Measurements from ENCODE around the gene SYNGR3. TPM values are rescaled to one million over a fixed set of nuclear protein-coding genes. Genes with fewer than 3 reads are reported as not detected.

The SYNGR3 gene
- total RNA-seq, 4 donors from 2014 or later, result 2.3 TPM; not detected in 3

GRCh38 chr16:1980770-1981087 lies 9.0 kb upstream of the SYNGR3 start:
- intact Hi-C loops (cut with DNase I; ENCODE audit: low total_unique reads), result loop anchor here (10.0 kb wide), 1 partner anchor 366 kb away; the partner anchor contains the start of genes CRAMP1 and IFT140

GRCh38 chr16:1981398-1981836 lies 8.4 kb upstream of the SYNGR3 start, which contains the start of gene NOXO1:
NOXO1 (minus strand) TSS chr16:1981469; CDS start chr16:1981179, 290 bp downstream.
- Histone ChIP-seq H3K4me3 (no peak within 1 kb of the TSS), H3K27me3 (no peaks in the 10 kb centered on the region), H3K36me3 (peaks cover 0 to 36% of the 10 kb centered on the region in 2 donors), H3K9me3 (no peaks in the 10 kb centered on the region), H3K4me1 (peaks cover 16 to 25% of the 10 kb centered on the region in 2 donors), H3K27ac (no peak within 1 kb of the TSS)
- ATAC-seq (no peak), DNase-seq (no peak)
- no peak for TF ChIP-seq POLR2A (IDR thresholded peaks at IDR 0.05)
- TF ChIP-seq, protein P1, sequence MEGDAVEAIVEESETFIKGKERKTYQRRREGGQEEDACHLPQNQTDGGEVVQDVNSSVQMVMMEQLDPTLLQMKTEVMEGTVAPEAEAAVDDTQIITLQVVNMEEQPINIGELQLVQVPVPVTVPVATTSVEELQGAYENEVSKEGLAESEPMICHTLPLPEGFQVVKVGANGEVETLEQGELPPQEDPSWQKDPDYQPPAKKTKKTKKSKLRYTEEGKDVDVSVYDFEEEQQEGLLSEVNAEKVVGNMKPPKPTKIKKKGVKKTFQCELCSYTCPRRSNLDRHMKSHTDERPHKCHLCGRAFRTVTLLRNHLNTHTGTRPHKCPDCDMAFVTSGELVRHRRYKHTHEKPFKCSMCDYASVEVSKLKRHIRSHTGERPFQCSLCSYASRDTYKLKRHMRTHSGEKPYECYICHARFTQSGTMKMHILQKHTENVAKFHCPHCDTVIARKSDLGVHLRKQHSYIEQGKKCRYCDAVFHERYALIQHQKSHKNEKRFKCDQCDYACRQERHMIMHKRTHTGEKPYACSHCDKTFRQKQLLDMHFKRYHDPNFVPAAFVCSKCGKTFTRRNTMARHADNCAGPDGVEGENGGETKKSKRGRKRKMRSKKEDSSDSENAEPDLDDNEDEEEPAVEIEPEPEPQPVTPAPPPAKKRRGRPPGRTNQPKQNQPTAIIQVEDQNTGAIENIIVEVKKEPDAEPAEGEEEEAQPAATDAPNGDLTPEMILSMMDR (IDR thresholded peaks at IDR 0.05 in 4 of 5, conservative IDR thresholded peaks at IDR 0.05 in 1 of 5), result no peak
- in situ Hi-C loops (cut with MboI; ENCODE audit: low sequenced_read_pairs in 4 of 4) (no loop called here), intact Hi-C loops (cut with DNase I; ENCODE audit: low total_unique reads) (loop anchor here (10.0 kb wide), 1 partner anchor 367 kb away; the partner anchor contains the start of genes CRAMP1 and IFT140)

More at GRCh38 chr16:1980770-1981087, 9.0 kb upstream of the SYNGR3 start:
- H3K27me3 ChIP-seq, result no peaks in the 10 kb centered on the region
- no peak for ATAC-seq
- DNase-seq, result no peak
- H3K27ac ChIP-seq, result no peak overlapping the region
- in situ Hi-C loops (cut with MboI; ENCODE audit: low sequenced_read_pairs in 4 of 4), result no loop called here
- peaks cover 16 to 25% of the 10 kb centered on the region in 2 donors for H3K4me1 ChIP-seq
- H3K9me3 ChIP-seq, result no peaks in the 10 kb centered on the region
- peaks cover 0 to 36% of the 10 kb centered on the region in 2 donors for H3K36me3 ChIP-seq
- no peak overlapping the region for H3K4me3 ChIP-seq
- TF ChIP-seq POLR2A (IDR thresholded peaks at IDR 0.05), result no peak

DNA sequence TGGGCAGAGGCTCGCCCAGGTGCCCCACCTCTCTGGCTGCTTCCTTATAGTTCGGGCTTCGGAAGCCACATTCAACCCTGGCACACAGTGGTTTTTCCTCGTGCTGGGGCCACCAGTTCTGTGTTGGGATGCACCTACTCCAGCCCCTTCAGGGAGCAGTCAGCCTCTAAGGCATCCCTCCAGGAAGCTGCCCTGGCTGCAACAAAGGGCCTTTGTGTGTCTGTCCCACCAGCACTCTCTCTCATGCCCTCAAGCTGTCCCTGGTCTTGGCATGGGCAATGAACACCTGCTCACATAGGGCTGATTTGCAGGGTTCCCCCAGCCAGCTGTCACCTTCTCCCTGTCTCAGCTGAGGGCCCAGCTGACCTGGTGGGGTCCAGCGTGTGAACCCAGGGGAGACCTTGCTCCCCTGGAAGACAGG lies 7.7 kb upstream of the SYNGR3 start:
- DNase-seq (no peak), ATAC-seq (no peak)
- intact Hi-C loops (cut with DNase I; ENCODE audit: low total_unique reads), result loop anchor here (10.0 kb wide), 1 partner anchor 367 kb away; the partner anchor contains the start of genes CRAMP1 and IFT140
- in situ Hi-C loops (cut with MboI; ENCODE audit: low sequenced_read_pairs in 4 of 4), result no loop called here
- Histone ChIP-seq H3K27me3 (no peaks in the 10 kb centered on the region), H3K36me3 (peaks cover 0 to 36% of the 10 kb centered on the region in 2 donors), H3K9me3 (no peaks in the 10 kb centered on the region), H3K27ac (no peak overlapping the region), H3K4me1 (peaks cover 16 to 25% of the 10 kb centered on the region in 2 donors), H3K4me3 (no peak overlapping the region)
- TF ChIP-seq, protein P1 (IDR thresholded peaks at IDR 0.05 in 4 of 5, conservative IDR thresholded peaks at IDR 0.05 in 1 of 5), result no peak
- no peak for TF ChIP-seq POLR2A (IDR thresholded peaks at IDR 0.05)

- Histone ChIP-seq H3K4me3 (peak overlapping the region; percentile 61 to 91 (median 81)), H3K9me3 (no peaks in the 10 kb centered on the region), H3K4me1 (peaks cover 16 to 25% of the 10 kb centered on the region in 2 donors), H3K27ac (peak overlapping the region; percentile 68 to 83 (median 78)), H3K27me3 (no peaks in the 10 kb centered on the region), H3K36me3 (peaks cover 0 to 28% of the 10 kb centered on the region in 2 donors)
- intact Hi-C loops (cut with DNase I; ENCODE audit: low total_unique reads) (loop anchor here (10.0 kb wide), 1 partner anchor 368 kb away; the partner anchor contains the start of genes CRAMP1 and IFT140), in situ Hi-C loops (cut with MboI; ENCODE audit: low sequenced_read_pairs in 4 of 4) (no loop called here)
- no peak for ATAC-seq
- TF ChIP-seq, protein P1 (IDR thresholded peaks at IDR 0.05 in 4 of 5, conservative IDR thresholded peaks at IDR 0.05 in 1 of 5), result no peak
- TF ChIP-seq POLR2A (IDR thresholded peaks at IDR 0.05), result no peak
- no peak for DNase-seq
Observed at GRCh38 chr16:1982991-1983543, 6.7 kb upstream of the SYNGR3 start.

DNA sequence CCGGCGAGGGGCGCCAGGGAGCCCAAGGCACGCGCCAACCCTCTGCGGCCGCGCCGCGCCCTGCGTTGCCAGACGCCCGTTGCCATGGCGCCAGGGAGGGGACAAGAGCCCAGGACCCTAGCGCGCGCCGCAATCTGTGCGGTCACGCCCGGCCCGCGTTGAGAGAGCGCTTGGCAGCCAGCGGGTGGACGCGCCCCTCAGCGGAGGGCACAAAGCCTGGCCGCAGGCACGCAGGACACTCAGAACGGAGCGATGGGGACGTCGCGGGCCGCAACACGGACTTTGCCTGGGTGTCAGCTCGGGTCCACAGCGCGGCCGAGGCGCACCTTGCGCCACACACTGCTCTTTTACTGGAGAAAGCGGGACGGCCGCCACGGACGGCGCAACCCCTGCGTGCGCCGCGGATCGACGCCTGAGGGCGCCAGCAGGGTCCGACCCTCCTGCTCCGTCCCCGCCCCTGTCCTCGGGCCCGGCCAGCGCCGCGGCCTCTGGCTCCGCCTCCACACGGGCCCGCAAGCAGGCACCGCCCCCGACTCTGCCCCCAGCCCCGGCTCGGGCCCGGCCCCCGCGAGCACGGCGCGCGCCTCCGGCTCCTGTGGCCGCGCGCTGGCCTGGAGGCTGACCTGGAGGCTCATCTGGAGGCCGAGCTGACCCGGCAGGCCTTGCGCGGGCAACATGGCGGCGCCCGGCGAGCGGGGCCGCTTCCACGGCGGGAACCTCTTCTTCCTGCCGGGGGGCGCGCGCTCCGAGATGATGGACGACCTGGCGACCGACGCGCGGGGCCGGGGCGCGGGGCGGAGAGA lies 6.0 kb upstream of the SYNGR3 start, which contains the start of gene GFER:
GFER (plus strand) TSS at position 650 of the 803 bp plus-strand sequence; CDS start at position 676, 26 bp downstream.
- ATAC-seq, result peak; percentile 76 to 85
- intact Hi-C loops (cut with DNase I; ENCODE audit: low total_unique reads), result loop anchor here (10.0 kb wide), 1 partner anchor 369 kb away; the partner anchor contains the start of genes CRAMP1 and IFT140
- H3K27me3 ChIP-seq, result peaks cover 4 to 5% (median 5%) of the 10 kb centered on the region in 3 donors

More for the DNA sequence above, 6.0 kb upstream of the SYNGR3 start, which contains the start of gene GFER:
- in situ Hi-C loops (cut with MboI; ENCODE audit: low sequenced_read_pairs in 4 of 4), result no loop called here
- H3K9me3 ChIP-seq, result no peaks in the 10 kb centered on the region
- TF ChIP-seq POLR2A (IDR thresholded peaks at IDR 0.05), result peak; percentile 29 to 54
- TF ChIP-seq, protein P1 (IDR thresholded peaks at IDR 0.05 in 4 of 5, conservative IDR thresholded peaks at IDR 0.05 in 1 of 5), result peak in 4 of 5 experiments; percentile 20 to 45 (median 35)
- DNase-seq, result peak; percentile 68 to 82
- peaks cover 0 to 21% of the 10 kb centered on the region in 2 donors for H3K36me3 ChIP-seq
- H3K4me3 ChIP-seq, result peak within 1 kb of the TSS; percentile 74 to 91 (median 86)
- peaks cover 16 to 25% of the 10 kb centered on the region in 2 donors for H3K4me1 ChIP-seq
- H3K27ac ChIP-seq, result peak within 1 kb of the TSS; percentile 68 to 83 (median 78)
